ENCODE data around the gene DNAH10.
"Not testable (repeated sequence)": the region's sequence is repeated elsewhere in the genome, so short reads cannot be mapped to it uniquely, and the experiment has no call there.

DNAH10 gene

GRCh38 chr12:123787466-123787865 lies 25.4 kb downstream of the DNAH10 start:
- no peak overlapping the region for H3K4me3 ChIP-seq (ENCODE audit: low read depth, low read length)
- TF ChIP-seq ZNF76 (tag by site-specific recombination; IDR thresholded peaks at IDR 0.05; ENCODE audit: borderline replicate concordance, low read depth) (no peak), ZXDB (tag by site-specific recombination; IDR thresholded peaks at IDR 0.05) (no peak), ZNF221 (tag by site-specific recombination; IDR thresholded peaks at IDR 0.05; ENCODE audit: borderline replicate concordance) (no peak), ZNF558 (tag by site-specific recombination; IDR thresholded peaks at IDR 0.05) (no peak), PRDM1 (tag by site-specific recombination; IDR thresholded peaks at IDR 0.05) (no peak)
- TF ChIP-seq, protein P1, sequence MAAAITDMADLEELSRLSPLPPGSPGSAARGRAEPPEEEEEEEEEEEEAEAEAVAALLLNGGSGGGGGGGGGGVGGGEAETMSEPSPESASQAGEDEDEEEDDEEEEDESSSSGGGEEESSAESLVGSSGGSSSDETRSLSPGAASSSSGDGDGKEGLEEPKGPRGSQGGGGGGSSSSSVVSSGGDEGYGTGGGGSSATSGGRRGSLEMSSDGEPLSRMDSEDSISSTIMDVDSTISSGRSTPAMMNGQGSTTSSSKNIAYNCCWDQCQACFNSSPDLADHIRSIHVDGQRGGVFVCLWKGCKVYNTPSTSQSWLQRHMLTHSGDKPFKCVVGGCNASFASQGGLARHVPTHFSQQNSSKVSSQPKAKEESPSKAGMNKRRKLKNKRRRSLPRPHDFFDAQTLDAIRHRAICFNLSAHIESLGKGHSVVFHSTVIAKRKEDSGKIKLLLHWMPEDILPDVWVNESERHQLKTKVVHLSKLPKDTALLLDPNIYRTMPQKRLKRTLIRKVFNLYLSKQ (tag by site-specific recombination; IDR thresholded peaks at IDR 0.05; ENCODE audit: borderline replicate concordance): no peak
- H3K9me3 ChIP-seq (ENCODE audit: control insufficient read depth, insufficient read depth, low read depth, low read length): no peaks in the 10 kb centered on the region
- ChIA-PET CTCF (no interaction called here), POLR2A (no interaction called here)
- no peak overlapping the region for H3K27ac ChIP-seq (ENCODE audit: extremely low read depth, low read depth, low read length)
- no peaks in the 10 kb centered on the region for H3K36me3 ChIP-seq (ENCODE audit: control insufficient read depth in 2 of 2, insufficient read depth in 1 of 2, low read length in 2 of 2)
- no peaks in the 10 kb centered on the region for H3K4me1 ChIP-seq (ENCODE audit: control insufficient read depth, insufficient read depth, low read length)

DNA sequence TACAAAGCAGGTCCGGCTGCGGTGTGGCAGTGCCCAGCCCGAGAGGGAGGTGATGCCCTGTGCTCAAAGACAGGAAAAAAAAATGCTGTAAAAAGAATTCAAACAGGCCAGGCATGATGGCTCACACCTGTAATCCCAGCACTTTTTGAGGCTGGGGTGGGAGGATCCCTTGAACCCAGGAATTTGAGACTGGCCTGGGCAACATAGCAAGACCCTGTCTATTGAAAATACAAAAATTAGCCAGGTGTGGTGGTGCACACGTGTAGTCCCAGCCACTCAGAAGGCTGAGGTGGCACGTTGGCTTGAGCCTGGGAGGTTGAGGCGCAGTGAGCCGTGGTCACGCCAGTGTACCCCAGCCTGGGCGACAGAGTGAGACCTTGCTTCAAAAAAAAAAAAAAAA lies 26.4 kb downstream of the DNAH10 start:
- H3K4me3 ChIP-seq (ENCODE audit: low read depth, low read length): no peak overlapping the region

DNA sequence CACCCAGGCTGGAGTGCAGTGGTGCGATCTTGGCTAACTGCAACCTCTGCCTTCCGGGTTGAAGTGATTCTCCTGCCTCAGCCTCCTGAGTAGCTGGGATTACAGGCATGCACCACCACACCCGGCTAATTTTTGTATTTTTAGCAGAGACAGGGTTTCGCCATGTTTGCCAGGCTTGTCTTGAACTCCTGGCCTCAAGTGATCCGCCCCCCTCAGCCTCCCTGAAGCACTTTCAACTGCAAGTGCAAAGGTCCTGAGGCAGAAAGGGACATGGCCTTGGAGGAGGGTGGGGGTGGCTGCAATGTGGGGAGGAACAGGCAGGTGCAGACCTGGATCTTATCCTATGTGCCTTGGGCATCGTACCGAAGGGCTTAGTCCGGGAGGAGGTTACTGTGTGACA lies 27.3 kb downstream of the DNAH10 start:
- CTCF ChIA-PET: not testable (repeated sequence)

More for the DNA sequence above, 26.4 kb downstream of the DNAH10 start:
- Histone ChIP-seq H3K36me3 (ENCODE audit: control insufficient read depth in 2 of 2, insufficient read depth in 1 of 2, low read length in 2 of 2) (no peaks in the 10 kb centered on the region), H3K4me1 (ENCODE audit: control insufficient read depth, insufficient read depth, low read length) (no peaks in the 10 kb centered on the region), H3K27ac (ENCODE audit: extremely low read depth, low read depth, low read length) (no peak overlapping the region), H3K9me3 (ENCODE audit: control insufficient read depth, insufficient read depth, low read depth, low read length) (no peaks in the 10 kb centered on the region)
- CTCF ChIA-PET: no interaction called here
- POLR2A ChIA-PET: interaction anchor here (0.7 kb wide), 1 partner anchor 1445 kb away, joined by 4 read pairs; no protein-coding TSS in a partner anchor
- TF ChIP-seq ZNF777 (tag by site-specific recombination; IDR thresholded peaks at IDR 0.05; ENCODE audit: borderline replicate concordance) (no peak), ZNF223 (tag by site-specific recombination; IDR thresholded peaks at IDR 0.05) (no peak), ZNF510 (tag by site-specific recombination; IDR thresholded peaks at IDR 0.05; ENCODE audit: insufficient replicate concordance) (no peak), BCL11A (tag by site-specific recombination; IDR thresholded peaks at IDR 0.05; ENCODE audit: low read depth) (no peak), ZBTB1 (tag by site-specific recombination; IDR thresholded peaks at IDR 0.05) (no peak), ZNF18 (tag by site-specific recombination; IDR thresholded peaks at IDR 0.05) (no peak)
- TF ChIP-seq, protein P2, sequence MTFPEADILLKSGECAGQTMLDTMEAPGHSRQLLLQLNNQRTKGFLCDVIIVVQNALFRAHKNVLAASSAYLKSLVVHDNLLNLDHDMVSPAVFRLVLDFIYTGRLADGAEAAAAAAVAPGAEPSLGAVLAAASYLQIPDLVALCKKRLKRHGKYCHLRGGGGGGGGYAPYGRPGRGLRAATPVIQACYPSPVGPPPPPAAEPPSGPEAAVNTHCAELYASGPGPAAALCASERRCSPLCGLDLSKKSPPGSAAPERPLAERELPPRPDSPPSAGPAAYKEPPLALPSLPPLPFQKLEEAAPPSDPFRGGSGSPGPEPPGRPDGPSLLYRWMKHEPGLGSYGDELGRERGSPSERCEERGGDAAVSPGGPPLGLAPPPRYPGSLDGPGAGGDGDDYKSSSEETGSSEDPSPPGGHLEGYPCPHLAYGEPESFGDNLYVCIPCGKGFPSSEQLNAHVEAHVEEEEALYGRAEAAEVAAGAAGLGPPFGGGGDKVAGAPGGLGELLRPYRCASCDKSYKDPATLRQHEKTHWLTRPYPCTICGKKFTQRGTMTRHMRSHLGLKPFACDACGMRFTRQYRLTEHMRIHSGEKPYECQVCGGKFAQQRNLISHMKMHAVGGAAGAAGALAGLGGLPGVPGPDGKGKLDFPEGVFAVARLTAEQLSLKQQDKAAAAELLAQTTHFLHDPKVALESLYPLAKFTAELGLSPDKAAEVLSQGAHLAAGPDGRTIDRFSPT (tag by site-specific recombination; IDR thresholded peaks at IDR 0.05): no peak
- TF ChIP-seq, protein P3, sequence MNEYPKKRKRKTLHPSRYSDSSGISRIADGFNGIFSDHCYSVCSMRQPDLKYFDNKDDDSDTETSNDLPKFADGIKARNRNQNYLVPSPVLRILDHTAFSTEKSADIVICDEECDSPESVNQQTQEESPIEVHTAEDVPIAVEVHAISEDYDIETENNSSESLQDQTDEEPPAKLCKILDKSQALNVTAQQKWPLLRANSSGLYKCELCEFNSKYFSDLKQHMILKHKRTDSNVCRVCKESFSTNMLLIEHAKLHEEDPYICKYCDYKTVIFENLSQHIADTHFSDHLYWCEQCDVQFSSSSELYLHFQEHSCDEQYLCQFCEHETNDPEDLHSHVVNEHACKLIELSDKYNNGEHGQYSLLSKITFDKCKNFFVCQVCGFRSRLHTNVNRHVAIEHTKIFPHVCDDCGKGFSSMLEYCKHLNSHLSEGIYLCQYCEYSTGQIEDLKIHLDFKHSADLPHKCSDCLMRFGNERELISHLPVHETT (tag by site-specific recombination; IDR thresholded peaks at IDR 0.05): no peak

More for the DNA sequence above, 27.3 kb downstream of the DNAH10 start:
- TF ChIP-seq ZNF623 (tag by site-specific recombination; IDR thresholded peaks at IDR 0.05): peak; percentile 84
- POLR2A ChIA-PET: interaction anchor here (0.7 kb wide), 1 partner anchor 1444 kb away, joined by 4 read pairs; no protein-coding TSS in a partner anchor
- H3K36me3 ChIP-seq (ENCODE audit: control insufficient read depth in 2 of 2, insufficient read depth in 1 of 2, low read length in 2 of 2); H3K27ac ChIP-seq (ENCODE audit: extremely low read depth, low read depth, low read length); H3K4me3 ChIP-seq (ENCODE audit: low read depth, low read length); H3K9me3 ChIP-seq (ENCODE audit: control insufficient read depth, insufficient read depth, low read depth, low read length); H3K4me1 ChIP-seq (ENCODE audit: control insufficient read depth, insufficient read depth, low read length): not testable (repeated sequence)
